Activated CD4-positive, alpha-beta T cell treated with anti-CD3 and anti-CD28 coated beads, Interleukin-2, amount 50 U/mL, for 16 hours (primary cell): Measurements from ENCODE around the gene CEP95.
A peak's percentile ranks its signal among the peaks of the same experiment; 100 is the strongest.
"Not testable (repeated sequence)": the region's sequence is repeated elsewhere in the genome, so short reads cannot be mapped to it uniquely, and the experiment has no call there.

Experiments
- DNase-seq: peaks from one replicate; pipeline ENCODE4 v3.0.0-alpha.2; 2020

Gene CEP95

DNA sequence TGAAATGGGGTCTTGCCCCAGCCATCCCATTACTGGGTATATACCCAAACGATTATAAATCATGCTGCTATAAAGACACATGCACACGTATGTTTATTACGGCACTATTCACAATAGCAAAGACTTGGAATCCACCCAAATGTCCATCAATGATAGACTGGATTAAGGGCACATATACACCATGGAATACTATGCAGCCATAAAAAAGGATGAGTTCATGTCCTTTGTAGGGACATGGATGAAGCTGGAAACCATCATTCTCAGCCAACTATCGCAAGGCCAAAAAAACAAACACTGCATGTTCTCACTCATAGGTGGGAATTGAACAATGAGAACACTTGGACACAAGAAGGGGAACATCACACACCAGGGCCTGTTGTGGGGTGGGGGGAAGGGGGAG is 70.2 kb downstream of the CEP95 start:
- DNase-seq: not testable (repeated sequence)

- DNase-seq: no peak
Measured at GRCh38 chr17:64579917-64580316, 73.1 kb downstream of the CEP95 start.

- DNase-seq: peak; percentile 56
Measured at GRCh38 chr17:64580384-64581315, 73.9 kb downstream of the CEP95 start.

DNA sequence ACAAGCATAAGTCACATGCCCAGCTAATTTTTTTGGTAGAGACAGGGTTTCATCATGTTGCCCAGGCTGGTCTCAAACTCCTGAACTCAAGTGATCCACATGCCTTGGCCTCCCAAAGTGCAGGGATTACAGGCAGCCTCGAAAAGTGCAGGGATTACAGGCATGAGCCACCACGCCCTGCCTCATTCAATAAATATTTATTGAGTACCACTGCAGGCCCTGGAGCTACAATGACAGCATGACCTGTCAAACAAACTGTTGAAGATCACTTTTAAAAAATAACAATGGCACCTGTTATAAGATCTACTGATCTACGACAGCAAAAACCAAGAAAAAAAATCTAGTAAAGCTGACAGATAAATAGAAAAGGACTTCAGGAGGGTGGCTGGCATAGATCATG is 76.3 kb downstream of the CEP95 start:
- DNase-seq: no peak

- DNase-seq: no peak
Measured at GRCh38 chr17:64585146-64585545, 78.4 kb downstream of the CEP95 start.
